Activated naive CD8-positive, alpha-beta T cell treated with anti-CD3 and anti-CD28 coated beads, Interleukin-2, amount 50 U/mL, for 24 hours (primary cell): ENCODE results near the gene APBA3.

Source experiments
- ATAC-seq: fragments of 150-1000 bp; cut with Tn5 transposase; one replicate; pipeline ENCODE4 v1.10.0; 2021
- DNase-seq: peaks from one replicate; pipeline ENCODE4 v3.0.0; 2021
- H3K27ac Mint-ChIP-seq: one replicate; pipeline ENCODE4 v1.8.0; 2021; ENCODE audit warnings: mild to moderate bottlenecking, mixed read lengths
- H3K27me3 Mint-ChIP-seq: one replicate; pipeline ENCODE4 v1.8.0; 2021; ENCODE audit warnings: mixed read lengths
- H3K36me3 Mint-ChIP-seq: one replicate; pipeline ENCODE4 v1.8.0; 2021; ENCODE audit warnings: low read depth, mixed read lengths
- H3K4me1 Mint-ChIP-seq: one replicate; pipeline ENCODE4 v1.8.0; 2021; ENCODE audit warnings: mixed read lengths
- H3K4me3 Mint-ChIP-seq: one replicate; pipeline ENCODE4 v1.8.0; 2021; ENCODE audit warnings: mild to moderate bottlenecking, moderate library complexity, mixed read lengths
- H3K9me3 Mint-ChIP-seq: one replicate; pipeline ENCODE4 v1.8.0; 2021; ENCODE audit warnings: mixed read lengths

Gene APBA3

GRCh38 chr19:3707868-3708206, 53.7 kb downstream of the APBA3 start:
- DNase-seq (no peak), ATAC-seq (no peak)
- Mint-ChIP-seq H3K9me3 (no peaks in the 10 kb centered on the region), H3K4me1 (no peaks in the 10 kb centered on the region), H3K27ac (no peak overlapping the region), H3K36me3 (no peaks in the 10 kb centered on the region), H3K27me3 (peaks cover 7% of the 10 kb centered on the region), H3K4me3 (no peak overlapping the region)

GRCh38 chr19:3701200-3701599, 60.3 kb downstream of the APBA3 start:
- no peak for ATAC-seq
- Mint-ChIP-seq H3K27me3 (peaks cover 1% of the 10 kb centered on the region), H3K27ac (no peak overlapping the region), H3K9me3 (no peaks in the 10 kb centered on the region), H3K4me3 (no peak overlapping the region), H3K36me3 (no peaks in the 10 kb centered on the region), H3K4me1 (peaks cover 17% of the 10 kb centered on the region)
- DNase-seq = no peak
